ENCODE results near the gene GSN. TPM values are rescaled to one million over a fixed set of nuclear protein-coding genes. Genes with fewer than 3 reads are reported as not detected.
"Not testable (repeated sequence)": the region's sequence is repeated elsewhere in the genome, so short reads cannot be mapped to it uniquely, and the experiment has no call there.

The GSN gene
- total RNA-seq, 4 donors from 2014 or later, result 3,140 to 6,734 (median 4,294) TPM

DNA sequence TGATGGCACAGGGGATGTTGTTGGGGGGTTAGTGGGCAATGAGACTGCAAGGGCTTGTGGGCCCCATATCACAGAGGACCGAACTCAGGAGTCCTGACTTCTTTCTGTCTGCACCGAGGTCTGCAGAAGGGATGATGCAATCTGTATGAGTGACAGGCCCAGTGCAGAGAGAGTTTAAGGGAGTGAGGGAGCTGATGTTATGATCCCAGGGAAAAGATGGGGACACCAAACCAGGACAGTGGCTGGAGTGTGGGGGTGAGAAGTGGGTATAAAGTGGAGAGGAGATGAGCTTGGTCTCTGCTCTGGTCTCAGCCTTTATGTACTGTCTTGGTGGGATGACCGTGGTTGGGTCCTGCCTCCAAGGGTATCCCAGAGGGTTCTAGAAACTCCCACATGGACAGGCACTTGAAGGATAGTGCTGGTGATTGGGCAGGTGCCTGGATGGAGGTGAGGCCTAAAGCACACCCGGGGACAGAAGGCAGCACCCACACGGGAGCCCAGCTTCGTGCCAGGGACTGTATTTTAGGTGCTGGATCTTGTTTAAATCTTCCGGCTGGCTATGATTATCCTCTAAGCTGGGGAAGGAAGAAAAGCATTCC lies 21.9 kb downstream of the GSN start:
- DNase-seq (ENCODE audit: low spot score), result no peak
- ATAC-seq (ENCODE audit: low FRiP score), result peak; percentile 1
- TF ChIP-seq, protein P1, sequence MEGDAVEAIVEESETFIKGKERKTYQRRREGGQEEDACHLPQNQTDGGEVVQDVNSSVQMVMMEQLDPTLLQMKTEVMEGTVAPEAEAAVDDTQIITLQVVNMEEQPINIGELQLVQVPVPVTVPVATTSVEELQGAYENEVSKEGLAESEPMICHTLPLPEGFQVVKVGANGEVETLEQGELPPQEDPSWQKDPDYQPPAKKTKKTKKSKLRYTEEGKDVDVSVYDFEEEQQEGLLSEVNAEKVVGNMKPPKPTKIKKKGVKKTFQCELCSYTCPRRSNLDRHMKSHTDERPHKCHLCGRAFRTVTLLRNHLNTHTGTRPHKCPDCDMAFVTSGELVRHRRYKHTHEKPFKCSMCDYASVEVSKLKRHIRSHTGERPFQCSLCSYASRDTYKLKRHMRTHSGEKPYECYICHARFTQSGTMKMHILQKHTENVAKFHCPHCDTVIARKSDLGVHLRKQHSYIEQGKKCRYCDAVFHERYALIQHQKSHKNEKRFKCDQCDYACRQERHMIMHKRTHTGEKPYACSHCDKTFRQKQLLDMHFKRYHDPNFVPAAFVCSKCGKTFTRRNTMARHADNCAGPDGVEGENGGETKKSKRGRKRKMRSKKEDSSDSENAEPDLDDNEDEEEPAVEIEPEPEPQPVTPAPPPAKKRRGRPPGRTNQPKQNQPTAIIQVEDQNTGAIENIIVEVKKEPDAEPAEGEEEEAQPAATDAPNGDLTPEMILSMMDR (IDR thresholded peaks at IDR 0.05), result no peak

DNA sequence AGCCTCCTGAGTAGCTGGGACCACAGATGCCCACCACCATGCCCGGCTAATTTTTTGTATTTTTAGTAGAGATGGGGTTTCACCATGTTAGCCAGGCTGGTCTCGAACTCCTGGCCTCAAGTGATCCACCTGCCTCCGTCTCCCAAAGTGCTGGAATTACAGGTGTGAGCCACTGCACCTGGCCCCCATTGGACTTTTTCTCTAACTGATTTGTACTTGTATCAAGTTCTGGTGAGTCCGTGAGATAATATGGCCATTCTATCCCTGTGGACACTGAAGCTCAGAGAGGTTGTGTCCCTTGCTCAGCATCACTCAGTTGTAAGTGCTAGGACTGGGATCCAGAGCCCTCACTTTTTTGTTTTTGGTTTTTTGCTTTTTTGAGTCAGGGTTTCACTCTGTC lies 23.6 kb downstream of the GSN start:
- not testable (repeated sequence) for ATAC-seq (ENCODE audit: low FRiP score); DNase-seq (ENCODE audit: low spot score)

DNA sequence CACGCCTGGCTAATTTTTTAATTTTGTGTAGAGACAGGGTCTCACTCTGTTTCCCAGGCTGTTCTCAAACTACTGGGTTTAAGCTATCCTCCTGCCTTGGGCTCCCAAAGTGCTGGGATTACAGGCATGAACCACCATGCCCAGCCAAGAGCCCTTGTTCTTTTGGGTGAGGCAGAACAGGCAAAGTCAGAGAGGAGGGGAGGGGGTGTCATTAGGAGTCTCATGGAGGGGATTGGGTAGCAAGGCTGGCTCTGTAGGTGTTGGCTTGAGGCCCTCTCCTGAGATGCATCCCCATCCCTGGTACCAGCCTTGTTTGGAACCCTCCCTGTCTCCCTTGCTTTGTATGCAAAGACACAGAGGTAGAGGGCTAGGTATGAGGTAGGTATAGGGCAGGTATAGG lies 24.1 kb downstream of the GSN start:
- TF ChIP-seq, protein P1 (IDR thresholded peaks at IDR 0.05), result no peak
- ATAC-seq (ENCODE audit: low FRiP score) (no peak), DNase-seq (ENCODE audit: low spot score) (no peak)

DNA sequence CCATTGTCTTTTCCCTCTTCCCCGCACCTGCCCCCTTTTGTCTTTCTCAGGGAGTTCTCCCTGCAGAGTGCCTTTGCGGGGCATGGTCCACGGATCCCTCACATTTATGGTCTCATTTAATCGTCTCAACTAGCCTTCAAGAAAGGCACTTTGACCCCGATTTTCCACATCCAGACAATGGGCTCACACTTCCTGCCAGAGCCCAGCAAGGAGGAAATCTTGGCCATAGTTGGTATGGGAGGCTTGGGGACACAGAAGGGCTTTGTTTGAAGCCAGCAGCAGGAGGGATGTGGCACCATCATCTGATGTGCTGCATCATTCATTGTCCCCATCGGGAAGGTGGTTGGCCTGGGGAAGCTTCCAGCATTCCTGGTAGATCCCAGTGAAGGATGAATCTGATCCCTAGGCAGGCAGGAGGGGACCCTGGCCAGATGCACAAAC lies 24.9 kb downstream of the GSN start:
- ATAC-seq (ENCODE audit: low FRiP score) (no peak), DNase-seq (ENCODE audit: low spot score) (no peak)
- TF ChIP-seq, protein P1 (IDR thresholded peaks at IDR 0.05), result no peak

DNA sequence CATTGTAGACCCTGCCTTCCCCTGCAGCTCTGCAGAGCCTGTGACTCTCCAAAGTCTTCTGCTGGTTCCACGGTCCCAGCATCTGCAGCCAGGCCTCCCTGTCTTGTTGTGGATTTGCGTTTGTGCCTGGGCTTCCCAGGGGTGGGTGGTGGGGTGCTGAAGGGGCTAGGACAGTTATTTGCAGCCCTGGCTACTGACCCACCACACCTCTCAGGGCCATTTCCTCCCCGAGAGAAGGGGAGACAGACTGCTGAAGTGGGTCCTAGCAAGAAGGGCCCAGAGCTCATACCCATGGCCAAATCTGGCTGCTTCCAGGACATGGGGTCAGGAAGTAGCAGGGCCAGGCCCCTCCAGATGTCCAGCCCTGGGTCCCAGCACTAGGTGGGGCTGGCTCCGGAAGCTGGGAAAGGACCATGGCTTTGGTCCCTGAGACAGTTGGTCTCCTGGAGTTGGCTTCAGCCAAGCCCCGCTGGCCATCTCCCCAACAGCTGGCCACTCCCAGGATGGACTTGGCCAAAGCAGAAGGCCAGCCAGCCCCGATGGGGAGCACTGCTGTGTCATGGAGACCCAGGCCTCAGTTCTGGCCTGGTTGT lies 26.3 kb downstream of the GSN start:
- TF ChIP-seq, protein P1 (IDR thresholded peaks at IDR 0.05), result no peak
- DNase-seq (ENCODE audit: low spot score) (no peak), ATAC-seq (ENCODE audit: low FRiP score) (no peak)

DNA sequence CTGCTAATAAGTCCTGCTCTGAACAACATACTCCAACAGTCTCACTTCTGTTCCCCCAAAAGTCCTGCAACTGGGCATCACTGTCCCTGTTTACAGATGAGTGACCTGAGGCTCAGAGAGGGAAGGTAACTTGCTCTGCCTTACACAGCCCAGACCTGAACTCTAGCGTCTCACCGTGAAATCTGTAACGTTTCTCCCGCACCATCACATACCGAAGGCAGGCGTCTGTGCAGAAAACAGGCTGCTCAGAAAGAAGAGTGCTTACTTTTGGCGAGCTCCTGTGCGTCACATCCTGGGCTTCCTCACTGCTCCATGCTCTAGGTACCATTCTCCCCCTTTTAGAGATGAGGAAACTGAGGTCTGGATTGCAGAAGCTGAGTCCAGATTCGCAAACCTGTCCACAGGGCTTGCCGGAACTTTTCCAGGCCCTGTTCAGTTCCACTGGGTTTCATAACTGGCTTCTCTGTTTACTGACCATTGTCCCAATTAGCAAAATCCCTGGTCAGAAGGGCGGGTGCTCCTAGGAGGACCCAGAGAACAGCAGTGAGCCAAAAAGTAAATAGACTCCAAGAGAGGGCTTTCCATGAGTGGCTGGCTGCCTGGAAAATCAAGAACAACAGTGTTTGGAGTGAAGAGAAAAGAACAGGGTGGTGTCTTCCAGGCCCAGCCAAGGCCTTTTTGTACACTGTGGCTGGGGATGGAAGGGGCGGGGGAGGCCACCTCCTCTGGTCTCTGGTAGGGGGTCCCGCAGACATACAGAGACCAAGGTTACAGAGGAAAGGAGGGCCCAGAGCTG lies 27.1 kb downstream of the GSN start:
- ATAC-seq (ENCODE audit: low FRiP score) (peak; percentile 19), DNase-seq (ENCODE audit: low spot score) (no peak)
- TF ChIP-seq, protein P1 (IDR thresholded peaks at IDR 0.05), result no peak

DNA sequence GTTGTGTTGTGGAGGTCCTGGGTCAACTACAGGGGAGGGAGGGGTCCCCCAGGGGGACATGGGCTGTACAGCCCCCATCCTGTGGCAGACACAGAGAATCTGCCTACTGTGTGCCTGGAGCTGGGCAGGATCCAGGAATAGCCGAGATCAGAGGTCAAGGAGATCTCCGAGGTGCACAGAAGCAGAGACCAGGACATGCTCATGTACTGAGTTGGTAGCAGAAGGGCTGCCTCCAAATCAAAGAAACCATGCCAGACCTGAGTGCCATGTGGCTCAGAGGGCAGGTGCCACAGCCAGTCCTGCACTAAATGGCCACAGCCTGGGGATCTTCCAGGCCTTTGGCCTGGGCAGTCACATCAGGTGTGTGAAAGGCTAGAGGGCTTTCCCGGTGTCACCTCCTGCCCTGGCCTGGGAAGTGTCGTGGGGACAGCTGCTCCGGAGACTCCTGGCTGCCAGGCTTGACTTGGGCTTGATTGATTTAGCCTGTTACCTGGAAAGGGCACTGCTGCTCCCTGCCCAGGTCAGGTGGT lies 27.8 kb downstream of the GSN start:
- ATAC-seq (ENCODE audit: low FRiP score), result no peak
- TF ChIP-seq, protein P1 (IDR thresholded peaks at IDR 0.05), result no peak
- DNase-seq (ENCODE audit: low spot score), result no peak
